Superior temporal gyrus (tissue), 1 donor: ENCODE data around the gene LGSN.
"Not testable (repeated sequence)": the region's sequence is repeated elsewhere in the genome, so short reads cannot be mapped to it uniquely, and the experiment has no call there.

ENCODE experiments used
- DNase-seq: peaks from one replicate; pipeline ENCODE4 v3.0.0-alpha.2; 2016; ENCODE audit errors: extremely low spot score

The LGSN gene

GRCh38 chr6:63319939-63320338, at the start of gene LGSN:
Gene LGSN, minus strand, starts transcription at chr6:63319983. Its CDS starts 40 bp downstream, at chr6:63319943.
- DNase-seq = no peak

GRCh38 chr6:63368347-63368746, 48.6 kb upstream of the LGSN start:
- DNase-seq = no peak

- DNase-seq = not testable (repeated sequence)
Observed at GRCh38 chr6:63362500-63363120, 42.8 kb upstream of the LGSN start.

- not testable (repeated sequence) for DNase-seq
Observed at GRCh38 chr6:63357384-63357783, 37.6 kb upstream of the LGSN start.

DNA sequence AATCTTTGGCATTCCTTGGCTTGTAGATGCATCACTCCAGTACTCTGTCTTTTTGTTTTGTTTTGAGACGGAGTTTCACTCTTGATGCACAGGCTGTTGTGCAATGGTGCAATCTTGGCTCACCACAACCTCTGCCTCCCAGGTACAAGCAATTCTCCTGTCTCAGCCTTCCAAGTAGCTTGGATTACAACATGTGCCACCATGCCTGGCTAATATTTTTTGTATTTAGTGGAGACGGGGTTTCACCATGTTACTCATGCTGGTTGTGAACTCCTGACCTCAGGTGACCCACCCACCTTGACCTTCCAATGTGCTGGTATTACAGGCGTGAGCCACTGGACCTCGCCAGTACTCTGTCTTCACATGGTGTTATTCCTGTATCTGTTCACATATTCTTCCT, 35.8 kb upstream of the LGSN start:
- no peak for DNase-seq

GRCh38 chr6:63353286-63353630, 33.5 kb upstream of the LGSN start:
- no peak for DNase-seq

DNA sequence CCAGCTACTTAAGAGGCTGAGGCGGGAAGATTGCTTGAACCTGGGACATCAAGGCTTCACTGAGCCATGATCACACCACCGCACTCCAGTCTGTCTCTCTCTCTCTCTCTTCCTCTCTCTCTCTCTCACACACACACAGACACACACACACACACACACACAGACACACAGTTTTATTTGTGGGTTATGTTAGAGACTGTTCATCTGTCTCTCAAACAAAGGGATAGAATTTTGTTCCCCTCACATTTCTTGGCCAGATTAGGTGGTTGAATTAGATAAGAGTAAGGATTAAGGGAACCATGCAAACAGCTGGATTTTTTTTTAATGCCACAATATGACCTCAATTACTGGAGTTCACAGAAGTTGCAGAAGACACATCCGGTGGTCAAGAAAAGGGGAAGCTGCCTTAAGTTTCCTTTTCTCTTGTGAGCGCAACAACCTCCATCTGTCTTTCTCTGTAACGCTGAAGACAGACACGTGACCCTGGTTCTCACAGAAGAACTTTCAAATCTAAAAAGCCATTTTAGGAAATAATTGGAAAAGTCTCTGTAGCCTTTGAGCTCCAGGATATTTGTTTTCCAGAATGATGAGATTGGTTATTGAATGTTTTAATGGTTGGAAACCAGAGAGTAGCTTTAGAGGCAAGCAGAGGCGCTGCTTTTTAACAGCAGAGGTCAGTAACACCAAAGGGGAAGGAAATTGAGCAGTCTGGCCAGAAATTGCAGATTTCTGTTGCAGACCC, 32.9 kb upstream of the LGSN start:
- peak; percentile 65 for DNase-seq

DNA sequence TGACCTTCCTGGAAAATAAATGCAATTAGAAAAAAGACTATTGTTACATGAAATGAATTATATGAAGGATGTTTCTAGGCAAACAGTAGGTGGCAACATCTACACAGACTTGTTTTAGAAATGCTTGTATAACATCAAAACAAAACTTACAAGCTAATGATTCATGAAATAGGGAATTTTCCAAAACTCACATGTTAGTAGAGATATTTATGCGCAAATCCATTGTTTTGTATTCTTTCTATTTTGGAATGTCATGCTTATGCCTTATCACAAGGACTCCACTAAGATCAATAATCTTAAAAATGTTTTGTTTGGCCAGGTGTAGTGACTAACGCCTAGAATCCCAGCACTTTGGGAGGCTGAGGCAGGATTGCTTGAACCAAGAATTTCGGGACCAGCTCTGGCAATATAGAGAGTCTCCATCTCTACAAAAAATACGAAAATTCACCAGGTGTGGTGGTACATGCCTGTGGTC, 32.3 kb upstream of the LGSN start:
- peak; percentile 76 for DNase-seq

GRCh38 chr6:63349401-63349800, 29.6 kb upstream of the LGSN start:
- peak; percentile 6 for DNase-seq

DNA sequence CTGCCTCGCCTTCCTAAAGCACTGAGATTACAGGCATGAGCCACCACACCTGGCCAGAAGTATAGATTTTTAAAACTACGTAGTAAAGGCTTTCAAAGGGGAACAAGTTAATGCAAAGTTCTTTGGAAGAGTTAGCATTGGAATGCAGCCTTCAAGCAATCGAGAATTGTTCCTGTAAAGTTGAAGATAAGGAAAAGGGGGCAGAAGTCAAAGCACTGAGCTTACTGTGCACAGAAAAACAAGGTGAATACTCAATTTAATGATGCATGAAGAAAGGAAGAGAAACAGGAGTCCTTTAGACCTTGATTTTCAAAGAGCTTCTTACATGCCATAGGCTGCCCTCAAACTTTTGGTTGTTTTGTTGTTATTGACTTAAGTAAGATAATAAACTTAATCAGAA, 29.1 kb upstream of the LGSN start:
- peak; percentile 3 for DNase-seq

DNA sequence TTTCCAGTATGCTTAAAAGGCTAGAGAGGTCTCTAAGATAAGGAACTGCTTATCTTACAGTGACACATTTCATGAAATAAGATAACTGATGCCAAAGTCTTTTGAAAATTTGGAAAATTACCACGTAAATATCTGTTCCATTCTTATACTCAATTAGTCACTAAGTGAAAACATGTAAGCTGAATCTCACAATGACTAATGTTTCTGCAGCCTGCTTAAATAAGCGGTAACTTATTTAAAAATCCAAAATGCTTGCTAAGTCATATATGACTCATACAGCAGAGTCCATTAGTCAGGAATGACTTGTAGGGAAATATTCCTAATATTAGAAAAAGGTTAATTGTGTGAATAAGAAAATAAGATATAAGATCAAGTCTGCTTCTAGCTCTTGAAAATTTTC, 27.8 kb upstream of the LGSN start:
- no peak for DNase-seq

GRCh38 chr6:63346217-63346835, 26.5 kb upstream of the LGSN start:
- peak; percentile 1 for DNase-seq

DNA sequence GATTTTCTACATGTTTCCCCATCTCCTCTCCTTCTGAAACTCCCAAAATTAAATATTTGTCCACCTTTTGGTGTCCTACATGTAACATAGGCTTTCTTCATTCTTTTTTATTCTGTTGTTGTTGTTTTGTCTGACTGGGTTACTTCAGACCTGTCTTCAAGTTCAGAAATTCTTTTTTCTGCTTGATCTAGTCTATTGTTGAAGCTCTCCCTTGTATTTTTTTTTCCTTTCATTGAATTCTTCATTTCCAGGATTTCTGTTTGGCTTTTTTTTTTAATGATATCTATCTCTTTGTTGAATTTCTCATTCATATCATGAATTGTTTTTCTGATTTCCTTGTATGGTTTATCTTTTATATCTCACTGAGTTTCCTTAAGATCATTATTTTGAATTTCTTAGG, 20.6 kb upstream of the LGSN start:
- DNase-seq = no peak

GRCh38 chr6:63334652-63335051, 14.9 kb upstream of the LGSN start:
- not testable (repeated sequence) for DNase-seq

GRCh38 chr6:63333440-63333839, 13.7 kb upstream of the LGSN start:
- no peak for DNase-seq

DNA sequence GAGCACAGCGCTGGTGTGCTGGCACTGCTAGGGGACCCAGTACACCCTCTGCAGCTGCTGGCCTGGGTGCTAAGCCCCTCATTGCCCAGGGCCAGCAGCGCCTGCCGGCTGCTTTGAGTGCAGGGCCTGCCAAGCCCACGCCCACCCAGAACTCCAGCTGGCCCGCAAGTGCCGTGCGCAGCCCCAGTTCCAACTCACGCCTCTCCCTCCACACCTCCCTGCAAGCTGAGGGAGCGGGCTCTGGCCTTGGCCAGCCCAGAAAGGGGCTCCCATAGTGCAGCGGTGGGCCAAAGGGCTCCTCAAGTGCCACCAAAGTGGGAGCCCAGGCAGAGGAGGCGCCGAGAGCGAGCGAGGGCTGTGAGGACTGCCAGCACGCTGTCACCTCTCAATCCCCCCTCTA, 6.8 kb upstream of the LGSN start:
- not testable (repeated sequence) for DNase-seq

GRCh38 chr6:63322981-63323380, 3.2 kb upstream of the LGSN start:
- no peak for DNase-seq

GRCh38 chr6:63321821-63322220, 2.0 kb upstream of the LGSN start:
- DNase-seq = no peak

- DNase-seq = no peak
Observed at GRCh38 chr6:63317641-63318040, 2.1 kb downstream of the LGSN start.

DNA sequence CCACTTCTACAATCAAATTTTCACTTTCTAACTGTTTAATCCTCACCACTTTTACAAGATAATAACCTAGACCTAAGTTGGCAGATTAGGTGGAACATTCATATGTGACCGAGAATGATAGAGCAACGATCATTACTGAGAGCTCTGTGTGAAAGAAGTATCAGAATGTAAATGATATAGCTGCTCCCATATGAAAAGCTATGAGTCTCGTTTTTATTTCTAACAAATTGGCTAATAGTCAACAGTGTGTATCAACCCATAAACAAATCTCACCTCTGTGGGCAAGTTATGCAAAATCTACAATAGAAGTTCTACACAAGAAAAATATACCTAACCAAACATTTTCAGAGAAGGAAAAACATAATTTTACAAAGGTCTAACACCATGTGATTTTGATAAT, 3.7 kb downstream of the LGSN start:
- no peak for DNase-seq

DNA sequence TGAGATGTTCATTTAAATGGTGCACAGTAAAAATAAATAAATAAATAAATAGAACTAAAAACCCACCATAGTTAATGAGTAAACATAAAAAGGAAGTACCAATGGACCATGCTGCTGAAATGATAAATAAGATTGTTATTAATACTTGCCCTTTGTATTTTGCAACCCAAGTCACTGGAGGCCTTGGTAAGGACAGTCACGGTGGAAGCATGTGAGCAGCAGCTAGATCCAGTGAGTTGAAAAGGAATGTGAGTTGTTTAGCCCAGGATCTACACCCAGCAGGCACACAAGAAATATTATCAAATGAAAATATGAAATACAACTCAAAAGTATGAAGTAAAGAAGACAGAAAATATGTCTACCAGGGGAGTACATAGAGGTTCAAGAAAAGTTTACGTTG, 6.7 kb downstream of the LGSN start:
- no peak for DNase-seq

DNA sequence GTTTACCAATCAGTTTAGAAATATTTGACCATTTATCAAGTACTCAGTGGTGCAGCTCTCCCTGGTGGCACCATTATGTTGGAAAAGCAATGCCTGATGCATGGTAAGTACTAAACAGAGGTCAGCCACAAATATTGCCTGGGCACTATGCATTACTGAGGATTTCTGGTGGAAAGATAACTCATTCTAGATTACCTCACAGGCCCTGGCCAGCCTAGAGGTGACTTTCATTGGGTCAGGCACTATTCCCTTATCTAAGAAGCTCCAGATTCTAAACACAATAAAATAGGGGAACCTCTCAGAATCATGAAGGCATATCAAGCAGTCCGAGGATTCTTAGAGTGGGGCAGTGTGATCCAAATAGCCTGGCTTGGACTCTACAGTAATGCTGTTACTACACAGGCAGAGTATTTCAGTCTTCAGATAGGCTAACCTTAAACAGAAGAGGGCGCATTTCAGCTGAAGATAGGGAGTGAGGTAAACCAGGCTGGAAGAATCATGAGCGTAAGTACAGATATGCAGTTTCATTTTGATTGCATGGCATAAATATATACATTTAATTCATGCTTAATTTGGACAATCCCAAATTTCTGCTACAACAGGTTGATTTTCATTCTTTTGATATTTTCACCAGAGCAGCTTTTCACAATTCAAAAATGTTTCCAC, 12.1 kb downstream of the LGSN start:
- DNase-seq = peak; percentile 65

GRCh38 chr6:63306420-63306819, 13.4 kb downstream of the LGSN start:
- no peak for DNase-seq
